NCI-H2196 treated with DMSO at 0.1 percent for 48 hours (cell line): ENCODE measurements around the gene HMCES.

Experiments
- DNase-seq: peaks from one replicate; lab custom pipeline; 2025; ENCODE audit not compliant: unreplicated experiment; lab: John Stamatoyannopoulos, UW

Gene HMCES

DNA sequence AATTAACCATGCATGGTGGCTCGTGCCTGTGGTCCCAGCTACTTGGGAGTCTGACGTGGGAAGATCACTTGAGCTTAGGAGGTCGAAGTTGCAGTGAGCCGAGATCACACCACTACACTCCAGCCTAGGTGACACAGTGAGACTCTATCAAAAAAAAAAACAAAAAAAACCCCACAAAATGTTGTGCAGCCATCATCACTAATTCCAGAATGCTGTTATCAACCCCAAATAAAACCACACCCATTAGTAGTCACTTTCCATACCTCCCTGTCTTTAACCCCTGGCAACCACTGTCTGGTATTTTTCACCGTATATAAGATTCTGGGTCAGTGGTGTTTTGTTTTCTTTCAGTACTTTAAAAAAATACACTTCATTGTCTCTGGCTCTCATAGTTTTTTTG is 16.6 kb downstream of the HMCES start:
- no peak for DNase-seq

DNA sequence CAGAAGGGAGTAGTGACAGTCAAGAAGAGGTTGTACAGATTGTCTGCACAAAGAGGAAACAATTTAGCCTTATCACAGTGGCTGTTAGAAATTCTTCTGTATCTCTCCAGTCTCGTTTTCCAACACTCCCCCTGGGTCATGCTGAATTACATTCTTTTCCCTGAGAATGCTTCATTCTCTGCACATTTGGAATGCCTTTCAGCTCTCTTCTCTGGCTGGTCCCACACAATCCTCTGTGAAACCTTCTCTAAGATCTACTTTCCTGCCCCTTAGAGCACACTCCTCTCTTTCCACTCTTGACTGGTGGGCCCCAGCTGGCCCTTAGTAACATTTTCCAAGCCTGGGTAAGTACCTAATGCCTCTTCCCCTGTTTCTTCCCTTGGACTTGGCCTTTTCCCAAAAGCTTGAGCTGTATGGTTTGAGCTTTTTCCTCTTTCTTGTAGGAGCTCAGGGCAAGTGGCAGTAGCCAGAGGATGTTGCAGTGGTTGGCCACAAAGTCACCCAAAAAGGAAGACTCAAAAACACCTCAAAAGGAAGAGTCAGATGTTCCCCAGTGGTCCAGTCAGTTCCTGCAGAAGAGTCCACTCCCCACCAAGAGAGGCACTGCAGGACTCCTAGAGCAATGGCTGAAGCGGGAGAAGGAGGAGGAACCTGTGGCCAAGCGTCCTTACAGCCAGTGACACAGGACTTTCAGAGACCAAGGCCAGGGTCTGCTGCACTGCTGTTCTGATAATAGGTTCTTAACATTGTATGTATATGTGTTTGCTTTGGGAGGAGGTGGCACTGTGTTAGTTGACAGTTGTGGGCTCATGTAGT is 25.7 kb downstream of the HMCES start:
- DNase-seq: no peak

DNA sequence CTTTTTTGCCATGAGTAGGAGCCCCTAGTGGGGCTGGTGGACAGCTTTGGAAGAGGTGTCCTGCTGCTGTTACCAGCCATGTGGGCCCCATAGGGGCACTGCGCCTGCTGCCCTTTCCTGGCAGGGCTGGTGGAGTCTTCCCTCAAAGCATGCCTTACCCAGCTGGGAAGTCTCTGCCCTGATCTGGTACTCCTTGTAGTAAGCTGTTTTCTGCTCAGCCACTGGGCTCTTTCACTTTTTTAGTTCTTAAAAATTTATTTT is 26.2 kb downstream of the HMCES start:
- DNase-seq: no peak

DNA sequence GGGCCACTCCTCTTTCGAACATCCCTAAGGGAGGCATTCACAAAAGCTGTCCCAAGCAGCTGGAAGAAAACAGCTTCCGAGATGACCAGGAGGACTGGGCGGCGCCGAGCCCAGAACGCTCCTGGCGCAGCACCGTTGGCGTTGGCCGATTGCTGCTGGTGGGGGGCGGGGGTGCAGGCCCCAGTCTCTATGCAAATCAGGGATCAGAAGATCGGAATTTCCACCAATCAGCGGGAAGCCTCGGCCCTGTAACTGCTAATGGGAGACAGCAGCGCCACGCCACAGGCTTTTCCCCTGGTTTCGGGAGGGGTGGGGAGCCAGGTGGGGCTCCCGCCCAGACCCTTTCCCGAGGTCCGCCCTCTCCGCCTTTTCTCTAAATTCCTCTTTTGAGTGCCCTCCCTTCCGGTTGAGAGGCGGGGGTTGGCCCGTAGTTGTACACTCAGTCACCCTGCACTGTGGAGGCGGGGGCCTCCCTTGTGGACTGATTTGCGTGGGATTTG is 27.0 kb downstream of the HMCES start:
- DNase-seq: peak; percentile 100

DNA sequence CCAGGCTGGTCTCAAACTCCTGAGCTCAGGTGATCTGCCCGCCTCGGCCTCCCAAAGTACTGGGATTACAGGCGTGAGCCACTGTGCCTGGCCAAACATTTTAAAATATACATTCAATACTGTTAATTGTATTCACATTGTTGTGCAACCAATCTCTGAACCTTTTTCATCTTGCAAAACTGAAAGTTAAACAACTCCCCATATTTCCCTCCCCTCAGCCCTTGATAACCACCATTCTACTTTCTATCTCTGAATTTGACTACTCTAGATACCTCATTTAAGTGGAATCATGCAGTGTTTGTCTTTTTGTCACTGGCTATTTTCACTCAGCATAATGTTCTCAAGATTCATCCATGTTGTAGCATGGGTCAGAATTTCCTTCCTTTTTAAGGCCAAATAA is 30.0 kb downstream of the HMCES start:
- no peak for DNase-seq

DNA sequence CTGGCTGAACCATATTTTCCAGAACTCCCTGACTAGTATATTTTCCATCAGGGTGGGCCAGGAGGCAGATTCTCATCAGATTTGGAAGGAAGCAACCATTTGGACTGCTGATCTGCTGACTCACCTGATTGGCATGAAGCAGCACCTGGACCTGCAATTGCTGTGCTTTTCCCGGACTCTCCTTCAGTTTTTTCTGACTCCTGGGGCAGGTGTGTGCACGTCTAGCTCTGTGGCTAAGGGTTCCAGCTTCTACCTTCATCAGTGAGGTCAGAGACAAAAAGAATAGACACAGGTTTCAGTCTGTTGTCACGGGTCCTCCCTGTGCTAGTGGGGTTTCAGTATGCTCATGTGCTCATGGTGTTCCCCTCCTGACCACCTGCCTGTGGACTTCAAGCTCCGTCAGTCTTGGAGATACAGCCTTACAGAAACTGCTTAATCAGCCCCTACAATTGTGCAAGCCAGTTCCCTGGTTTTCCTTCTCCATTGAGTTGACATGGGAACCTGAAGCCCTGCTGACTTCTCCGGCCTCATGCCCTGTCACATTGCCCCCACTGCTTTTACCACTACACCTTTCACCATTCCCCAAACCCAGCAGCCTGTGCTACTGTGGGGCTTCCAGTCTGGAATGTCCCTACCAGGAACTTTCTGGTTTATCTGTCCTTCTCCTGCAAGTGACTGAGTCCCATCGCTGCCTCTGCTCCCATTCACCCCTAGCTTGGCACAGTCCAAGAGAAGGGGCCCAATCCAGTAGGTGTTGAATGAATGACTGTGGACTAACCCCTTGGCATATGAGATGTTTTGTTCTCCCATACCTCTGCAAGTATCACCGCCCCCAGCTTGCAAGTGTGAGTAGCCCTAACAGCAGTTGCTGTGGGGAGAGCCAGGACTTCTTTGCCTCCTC is 31.7 kb downstream of the HMCES start:
- peak; percentile 72 for DNase-seq

DNA sequence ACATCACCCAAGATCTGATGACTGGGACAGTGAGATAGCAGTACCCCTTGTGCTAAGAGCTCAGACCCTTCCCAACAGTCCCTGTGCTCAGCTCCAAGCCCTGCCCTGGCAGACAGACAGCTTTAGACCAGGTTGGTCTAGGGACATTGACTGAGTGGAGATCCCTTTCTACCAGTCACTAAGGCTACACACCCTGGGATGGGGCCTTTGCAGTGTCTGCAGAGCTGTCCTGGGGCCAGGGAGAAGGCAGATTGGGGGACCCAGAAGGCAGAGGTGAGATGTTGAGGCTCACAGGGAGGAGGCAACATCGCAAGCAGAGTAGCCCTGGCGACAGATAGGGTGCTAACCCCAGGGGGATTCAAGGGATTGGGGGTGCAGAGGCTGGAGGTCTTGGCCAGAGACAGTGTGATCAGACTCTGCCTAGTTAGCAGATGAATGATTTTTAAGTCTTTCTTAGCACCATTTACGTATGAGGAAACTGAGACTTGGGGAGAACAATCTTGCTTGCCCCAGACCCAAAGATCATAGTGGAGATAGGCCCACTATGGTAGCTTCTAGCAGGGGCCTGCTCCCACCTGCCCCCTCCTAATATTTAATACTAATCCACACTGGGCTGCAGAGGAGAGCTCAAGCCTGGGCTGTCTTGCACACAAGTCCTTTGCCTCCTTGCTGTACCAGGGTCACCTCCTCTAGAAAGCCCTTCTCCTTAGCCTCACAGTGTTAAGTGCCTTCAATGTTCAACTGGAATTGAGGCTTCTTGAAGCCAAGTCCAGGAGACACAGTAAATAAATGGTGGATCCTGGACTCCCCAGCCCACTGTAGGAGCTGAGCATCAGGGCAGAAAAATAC is 32.6 kb downstream of the HMCES start:
- no peak for DNase-seq

DNA sequence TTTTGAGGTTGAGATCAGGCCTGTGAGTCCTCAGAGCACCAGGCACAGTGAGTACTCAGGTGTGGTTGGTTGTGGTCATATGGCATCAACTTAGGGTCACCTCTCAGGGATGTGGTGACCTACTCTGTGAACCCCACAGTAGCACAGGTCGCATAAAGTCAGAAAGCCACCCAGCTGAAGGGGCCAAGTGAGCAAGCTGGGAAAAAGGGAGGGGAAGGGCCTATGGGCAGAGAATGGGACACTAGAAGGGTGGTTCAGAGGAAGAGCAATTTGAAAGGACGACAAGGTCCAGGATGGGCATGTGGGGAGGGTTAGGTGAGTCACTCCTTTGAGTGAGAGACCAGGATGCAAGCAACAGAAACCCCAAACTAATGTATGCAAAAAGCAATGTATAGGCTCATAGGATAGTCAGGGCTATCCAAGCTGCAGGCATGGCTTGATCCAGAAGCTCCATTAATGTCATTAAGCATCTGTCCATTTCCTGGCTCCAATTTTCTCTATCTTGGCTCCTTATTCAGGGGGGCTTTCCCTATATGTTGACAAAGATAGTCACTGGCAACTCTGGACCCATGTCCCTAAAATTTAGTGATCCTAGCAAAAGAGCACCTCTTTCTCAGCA is 33.5 kb downstream of the HMCES start:
- DNase-seq: no peak

DNA sequence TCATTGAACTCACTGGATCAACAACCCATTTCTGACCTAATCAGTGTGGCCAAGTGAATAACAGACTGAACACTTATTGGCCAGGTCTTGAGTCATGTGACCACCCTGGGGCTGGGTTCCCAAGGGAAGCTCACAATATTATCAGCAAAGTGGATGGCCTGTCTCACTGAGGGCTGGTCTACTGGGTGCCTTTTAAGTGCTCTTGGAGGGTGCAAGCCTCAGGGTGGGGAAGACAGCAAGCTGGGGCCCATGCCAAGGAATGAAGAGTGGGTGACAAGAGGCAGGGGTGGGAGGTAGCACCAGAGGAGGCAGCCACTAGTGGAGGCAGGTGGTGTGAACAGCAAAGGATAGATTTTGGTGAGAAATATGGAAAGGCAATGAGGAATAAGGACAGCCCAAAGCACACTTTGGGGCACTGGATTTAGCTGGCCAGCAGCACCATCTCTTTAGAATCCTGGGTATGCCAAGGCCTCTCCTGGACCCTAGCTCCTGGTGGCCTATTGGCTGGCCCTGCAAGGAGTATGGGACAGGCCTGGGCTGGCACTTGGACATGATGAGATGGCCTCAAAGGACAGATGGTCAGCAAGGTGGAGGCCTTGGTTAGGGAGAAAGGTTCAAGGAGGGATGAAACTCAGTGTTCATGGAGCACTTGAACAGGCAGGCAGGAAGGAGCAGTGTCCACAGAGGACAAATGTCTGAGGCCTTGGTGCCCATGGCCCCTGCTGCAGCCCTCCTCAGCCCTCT is 34.2 kb downstream of the HMCES start:
- DNase-seq: no peak

DNA sequence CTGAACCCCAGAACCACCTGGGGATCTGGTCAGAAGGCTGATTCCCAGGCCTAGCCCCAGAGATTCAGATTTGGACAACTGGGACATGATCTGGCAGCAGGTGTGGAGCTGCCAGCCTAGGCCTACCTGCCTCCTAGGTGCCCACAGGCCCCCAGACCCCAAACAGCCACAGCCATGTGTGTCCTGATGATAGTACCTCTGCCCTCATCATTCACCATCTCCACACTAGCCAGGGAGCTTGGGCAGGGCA is 34.7 kb downstream of the HMCES start:
- no peak for DNase-seq

DNA sequence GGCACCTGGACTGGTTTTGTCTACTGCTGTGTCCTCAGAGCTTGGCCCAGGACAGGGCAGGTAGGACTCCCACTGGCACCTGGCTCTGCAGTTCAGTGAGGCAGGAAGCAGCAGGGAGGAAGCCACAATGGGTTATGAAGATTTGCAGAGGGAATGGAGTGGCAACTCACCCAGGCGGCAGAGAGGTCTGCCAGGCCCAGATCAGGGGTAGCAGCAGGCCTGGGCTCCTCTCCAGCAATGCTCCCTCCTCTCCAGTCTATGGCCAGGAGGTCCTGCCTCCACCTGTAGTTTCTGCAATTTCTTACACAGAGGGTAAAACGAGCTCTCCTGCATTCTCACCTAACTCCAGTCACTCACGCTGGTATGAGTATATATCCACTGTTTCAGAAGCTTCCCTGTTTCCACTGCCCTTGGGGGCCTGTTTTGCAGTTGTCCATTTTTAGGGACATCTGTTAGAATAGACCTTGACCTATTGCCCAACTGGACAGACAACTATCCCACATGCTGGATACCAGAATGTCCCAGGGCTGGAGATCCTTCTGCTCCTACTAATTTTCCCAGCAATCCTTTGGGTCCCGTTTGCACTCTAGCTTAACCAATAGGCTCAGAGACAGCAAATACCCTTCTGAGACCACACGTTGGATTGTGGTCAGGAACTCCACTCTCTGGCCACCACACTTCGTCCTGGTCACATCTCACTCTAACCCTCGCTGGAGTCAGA is 35.2 kb downstream of the HMCES start:
- no peak for DNase-seq

DNA sequence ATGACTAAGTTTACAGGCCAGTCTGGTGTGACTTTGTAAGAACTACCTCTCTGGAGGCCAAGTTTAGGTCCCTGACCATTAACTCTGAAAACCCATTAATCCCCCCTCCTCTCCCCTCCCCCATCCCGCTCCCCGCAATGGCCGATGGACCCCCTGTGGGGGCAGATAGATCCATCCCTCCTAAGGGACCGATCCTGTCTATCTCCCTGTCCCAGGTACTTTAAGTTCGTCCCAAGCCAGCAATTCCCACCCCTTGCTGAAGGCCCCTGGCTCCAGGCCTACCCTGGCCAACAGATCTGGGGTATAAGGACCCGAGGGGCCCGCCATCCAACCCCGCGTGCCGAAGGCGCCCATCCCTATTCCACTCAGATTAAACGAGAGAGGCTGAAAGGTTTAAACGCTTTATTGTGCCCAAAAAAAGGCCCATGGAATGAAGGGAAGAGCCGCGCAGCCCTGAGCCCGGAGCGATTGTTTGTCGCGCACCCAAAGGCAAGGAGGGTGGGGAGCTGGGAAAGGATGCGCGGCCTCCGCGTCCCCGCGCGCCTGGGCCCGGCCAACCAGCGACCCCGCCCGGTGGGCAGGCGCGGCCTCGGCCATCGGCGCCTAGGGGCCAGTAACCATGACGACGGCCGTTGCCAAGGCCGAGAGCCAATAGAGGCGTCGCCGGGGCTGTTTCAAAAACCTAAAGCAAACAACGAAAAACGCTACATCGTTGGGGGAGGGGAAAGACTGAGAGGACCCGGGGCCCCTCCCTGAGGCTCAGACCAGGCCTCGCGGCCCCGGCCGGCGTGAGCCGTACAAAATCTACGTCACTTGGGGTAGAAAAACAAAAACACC is 35.9 kb downstream of the HMCES start:
- peak; percentile 96 for DNase-seq

DNA sequence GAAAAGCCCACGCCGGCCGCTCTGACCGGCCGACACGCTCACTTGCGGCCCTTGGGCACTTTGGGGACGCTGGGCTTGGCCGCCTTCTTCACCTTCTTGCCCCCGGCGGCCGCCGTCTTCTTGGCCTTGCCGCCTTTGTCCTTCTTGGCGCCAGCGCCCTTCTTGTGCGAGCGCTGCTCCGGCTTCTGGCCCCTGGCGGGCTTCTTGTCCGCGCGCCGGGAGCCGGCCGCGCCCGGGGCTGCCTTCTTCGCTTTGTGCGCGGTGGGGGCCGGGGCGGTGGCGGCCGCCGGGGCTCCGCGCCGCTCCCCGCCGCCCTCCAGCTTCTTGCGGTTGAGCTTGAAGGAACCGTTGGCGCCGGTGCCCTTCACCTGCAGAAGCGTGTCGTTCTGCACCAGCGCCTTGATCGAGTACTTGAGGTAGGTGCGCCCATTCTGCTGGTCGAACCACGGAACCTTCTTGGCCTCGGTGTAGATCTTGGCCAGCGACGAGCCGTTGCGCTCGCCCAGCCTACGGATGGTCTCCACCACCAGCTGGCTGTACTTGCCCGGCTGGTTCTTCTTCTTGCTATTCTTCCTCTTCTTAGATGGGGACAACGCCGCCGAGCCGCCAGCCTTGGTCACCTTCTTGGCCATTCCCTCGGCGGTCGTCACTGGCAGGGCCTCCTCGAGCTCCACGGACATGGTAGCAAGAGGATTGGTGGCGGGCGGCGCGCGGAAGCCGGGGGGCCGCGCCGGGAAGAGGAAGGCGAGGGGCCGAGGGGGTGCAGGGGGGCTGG is 36.7 kb downstream of the HMCES start:
- DNase-seq: no peak

DNA sequence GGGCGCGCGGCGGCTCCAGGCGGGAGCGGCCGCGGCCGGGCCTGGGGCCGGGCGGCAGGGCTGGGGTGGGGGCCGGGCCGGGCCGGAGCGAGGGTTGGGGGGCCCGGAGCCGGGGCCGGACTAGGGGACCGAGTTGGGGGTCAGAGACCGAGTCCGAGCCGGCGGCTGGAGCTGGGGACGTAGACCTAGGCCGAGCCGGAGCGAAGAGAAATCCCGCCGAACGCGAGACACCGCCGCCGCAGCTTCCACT is 37.3 kb downstream of the HMCES start:
- DNase-seq: no peak

DNA sequence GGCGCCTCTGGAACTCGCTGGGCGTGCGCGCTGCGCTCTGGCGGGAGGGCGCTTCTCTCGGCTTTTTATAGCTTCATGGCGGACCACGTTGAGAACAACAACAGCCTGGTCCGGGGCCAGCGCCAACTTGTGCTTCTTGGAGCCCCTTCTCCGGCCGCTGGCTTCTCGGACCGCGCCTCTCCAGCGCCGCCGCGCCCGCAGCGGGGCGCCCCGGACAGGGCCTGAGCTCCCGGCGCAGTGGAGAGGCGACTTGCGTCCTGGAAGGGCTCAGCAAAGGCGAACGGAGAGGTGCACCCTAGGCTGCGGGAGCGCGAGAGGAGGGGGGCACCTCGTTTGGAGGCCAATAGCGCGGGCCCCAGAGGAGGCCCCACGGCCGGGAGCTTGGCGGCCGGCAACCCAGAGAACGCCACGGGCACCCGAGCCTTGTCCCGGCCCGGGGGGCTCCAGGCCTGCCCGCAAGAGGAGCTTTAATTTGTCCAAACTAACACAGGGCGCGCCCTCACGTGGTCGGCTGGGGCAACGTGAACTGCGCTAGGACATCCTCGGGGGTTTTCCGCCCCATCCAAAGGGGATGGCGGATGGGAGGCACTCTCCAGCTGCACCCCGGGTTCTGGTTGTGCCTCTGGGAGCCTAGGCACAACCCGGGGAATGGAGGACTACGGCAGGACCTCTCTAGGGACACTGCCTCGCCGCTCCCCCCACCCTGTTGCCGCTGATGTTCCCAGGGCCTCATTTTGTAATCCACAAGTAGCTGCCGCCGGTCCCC is 37.8 kb downstream of the HMCES start:
- peak; percentile 51 for DNase-seq

DNA sequence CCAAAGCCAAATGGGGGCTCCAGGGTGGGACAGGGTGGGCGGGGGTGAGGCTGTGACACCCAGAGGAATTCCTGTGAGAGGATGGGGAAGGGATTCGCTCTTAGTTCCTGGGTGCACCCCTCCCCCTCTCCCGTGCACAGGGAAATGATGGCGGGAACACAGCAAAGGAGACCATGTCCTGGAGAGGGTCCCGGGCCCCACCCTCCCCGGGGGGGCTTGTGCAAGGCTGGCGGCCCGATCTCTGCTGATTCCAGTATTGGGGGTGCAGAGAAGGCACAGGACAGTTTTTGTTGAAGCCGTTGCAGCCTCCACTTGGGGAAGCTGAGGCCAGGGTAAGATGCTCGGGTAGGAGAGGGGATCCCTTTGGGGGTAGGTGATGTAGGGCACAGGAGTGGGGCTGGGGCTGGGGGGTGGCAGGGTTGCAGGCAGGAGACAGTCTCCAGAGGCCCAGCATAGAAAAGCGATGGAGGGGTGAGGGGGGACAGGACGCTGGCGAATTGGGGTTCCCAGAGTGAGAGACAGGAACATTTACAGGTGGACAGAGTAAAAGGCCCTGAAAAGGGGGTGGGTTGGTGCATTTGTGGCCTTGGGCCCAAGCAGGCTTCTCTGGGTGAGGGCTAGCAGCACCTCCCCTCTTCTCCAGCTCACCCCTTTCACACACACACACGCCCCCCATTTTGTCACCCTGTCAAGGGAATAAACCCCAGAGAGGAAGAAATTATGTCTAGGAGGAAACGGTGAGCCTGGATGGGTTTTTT is 38.5 kb downstream of the HMCES start:
- no peak for DNase-seq

DNA sequence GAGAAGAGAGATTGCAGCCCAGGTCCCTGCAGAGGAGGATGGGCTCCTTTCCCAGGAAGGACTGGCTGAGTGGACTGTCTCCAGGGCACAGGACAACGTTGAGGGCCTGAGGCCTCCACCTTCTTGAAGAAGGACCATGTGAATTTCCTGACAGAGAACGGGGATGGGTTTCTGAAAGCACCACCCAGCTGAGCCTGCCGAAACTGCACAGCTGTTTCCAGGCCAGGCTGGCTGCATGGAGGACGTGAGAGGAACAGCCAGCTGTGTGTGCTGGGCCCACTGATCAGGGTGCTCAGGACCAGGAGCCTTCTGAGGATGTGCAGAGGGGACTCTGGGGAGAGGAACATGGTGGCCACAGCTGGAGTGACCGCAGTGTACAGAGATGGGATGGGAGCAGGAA is 39.2 kb downstream of the HMCES start:
- DNase-seq: no peak
